Measurements from ENCODE around the gene CCDC112.

Gene CCDC112

DNA sequence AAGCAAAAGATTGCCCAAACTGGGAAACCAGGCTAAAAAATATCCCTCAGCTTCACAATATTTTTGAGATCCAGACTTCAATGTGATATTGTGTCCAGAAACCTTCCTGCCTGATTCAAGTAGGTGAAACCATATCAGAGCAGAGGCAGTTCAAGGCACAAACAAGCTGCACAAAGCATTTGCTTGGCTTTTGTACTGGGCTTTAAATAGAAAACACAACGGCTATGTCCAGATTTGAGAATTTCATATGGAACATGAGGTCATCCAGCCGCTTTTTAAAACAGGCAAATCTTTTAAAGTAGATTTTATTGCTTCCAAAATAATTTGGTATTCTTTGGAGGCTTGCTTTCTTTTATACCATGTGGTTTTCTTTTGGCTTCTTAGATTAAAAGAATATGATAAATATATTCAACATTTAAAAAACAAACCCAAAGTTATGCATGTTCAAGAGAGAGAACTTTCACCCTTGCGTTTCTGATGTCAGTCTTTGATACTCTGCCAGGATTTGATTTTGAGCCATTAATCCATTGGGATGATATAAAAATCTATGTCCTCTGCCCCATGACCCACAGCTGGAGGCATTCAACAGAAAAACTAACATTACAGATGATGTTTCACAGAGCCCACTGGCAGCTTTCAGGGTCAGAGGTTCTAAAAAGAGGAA lies 29.0 kb upstream of the CCDC112 start:
- H3K4me1 Mint-ChIP-seq (ENCODE audit: low read depth) = no peaks in the 10 kb centered on the region
- H3K27me3 Mint-ChIP-seq = peaks cover 20% of the 10 kb centered on the region
- H3K27ac Mint-ChIP-seq = no peak overlapping the region
- H3K36me3 Mint-ChIP-seq = no peaks in the 10 kb centered on the region
- no peaks in the 10 kb centered on the region for H3K9me3 Mint-ChIP-seq (ENCODE audit: low read depth)
- no peak overlapping the region for H3K4me3 Mint-ChIP-seq

DNA sequence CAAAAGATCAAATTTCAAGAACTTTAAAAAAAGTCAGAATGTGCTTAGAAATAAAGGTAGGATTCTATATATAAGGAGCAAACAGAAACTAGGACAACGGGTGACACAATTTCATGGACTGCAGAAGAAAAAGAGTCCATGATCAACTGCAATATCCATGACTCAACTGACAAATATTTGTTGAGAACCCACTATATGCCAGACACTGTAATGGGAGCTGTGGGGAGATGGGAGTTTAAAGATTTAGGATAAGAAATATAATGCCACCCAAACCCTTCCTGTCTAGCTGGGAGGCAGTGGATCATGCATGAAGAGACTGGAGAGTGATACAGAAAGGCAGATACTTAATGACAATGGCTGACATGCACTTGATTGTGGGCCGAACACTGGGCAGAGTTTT lies 27.6 kb upstream of the CCDC112 start:
- H3K27me3 Mint-ChIP-seq = peaks cover 25% of the 10 kb centered on the region
- no peak overlapping the region for H3K27ac Mint-ChIP-seq
- H3K9me3 Mint-ChIP-seq (ENCODE audit: low read depth) = no peaks in the 10 kb centered on the region
- H3K36me3 Mint-ChIP-seq = no peaks in the 10 kb centered on the region
- no peak overlapping the region for H3K4me3 Mint-ChIP-seq
- H3K4me1 Mint-ChIP-seq (ENCODE audit: low read depth) = no peaks in the 10 kb centered on the region

DNA sequence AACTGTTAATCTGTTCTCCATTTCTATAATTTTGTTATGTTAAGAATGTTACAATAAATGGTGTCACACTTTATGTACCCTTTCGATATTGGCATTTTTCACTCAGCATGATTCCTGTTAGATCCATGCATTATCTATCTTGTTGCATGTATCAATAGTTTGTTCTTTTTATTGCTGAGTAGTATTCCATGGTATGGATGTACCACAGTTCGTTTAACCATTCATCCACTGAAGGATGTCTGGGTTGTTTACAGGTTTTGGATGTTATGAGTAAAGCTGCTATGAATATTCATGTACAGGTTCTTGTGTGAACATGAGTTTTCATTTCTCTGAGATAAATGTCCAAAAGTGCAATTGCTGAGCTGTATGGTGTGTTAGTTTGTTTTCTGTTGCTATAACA lies 26.3 kb upstream of the CCDC112 start:
- Mint-ChIP-seq H3K4me1 (ENCODE audit: low read depth) (no peaks in the 10 kb centered on the region), H3K36me3 (no peaks in the 10 kb centered on the region), H3K9me3 (ENCODE audit: low read depth) (no peaks in the 10 kb centered on the region), H3K27me3 (peaks cover 27% of the 10 kb centered on the region), H3K27ac (no peak overlapping the region), H3K4me3 (no peak overlapping the region)

GRCh38 chr5:115321309-115321708 lies 24.9 kb upstream of the CCDC112 start:
- peaks cover 27% of the 10 kb centered on the region for H3K27me3 Mint-ChIP-seq
- H3K4me1 Mint-ChIP-seq (ENCODE audit: low read depth) = no peaks in the 10 kb centered on the region
- no peaks in the 10 kb centered on the region for H3K36me3 Mint-ChIP-seq
- H3K4me3 Mint-ChIP-seq = no peak overlapping the region
- no peaks in the 10 kb centered on the region for H3K9me3 Mint-ChIP-seq (ENCODE audit: low read depth)
- no peak overlapping the region for H3K27ac Mint-ChIP-seq

DNA sequence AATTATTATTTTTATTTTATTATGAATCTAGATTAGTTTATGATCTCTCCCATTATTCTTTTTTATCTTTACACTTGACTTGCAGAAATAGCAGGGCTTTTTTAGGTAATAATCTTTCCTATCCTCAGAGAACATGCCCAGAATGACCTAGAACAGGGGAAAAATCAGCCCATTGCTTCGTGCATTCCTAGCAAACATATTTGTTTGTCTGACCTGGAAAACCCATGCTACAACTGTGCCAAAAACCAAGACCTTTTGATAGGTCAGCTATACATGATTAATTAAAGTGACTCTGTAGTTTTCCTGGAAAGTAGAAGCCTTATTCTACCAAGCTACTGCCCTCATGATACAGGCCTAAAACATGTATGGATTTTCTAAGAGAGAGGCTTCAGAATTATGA lies 24.1 kb upstream of the CCDC112 start:
- Mint-ChIP-seq H3K27ac (no peak overlapping the region), H3K36me3 (no peaks in the 10 kb centered on the region), H3K27me3 (peaks cover 25% of the 10 kb centered on the region), H3K9me3 (ENCODE audit: low read depth) (no peaks in the 10 kb centered on the region), H3K4me3 (no peak overlapping the region), H3K4me1 (ENCODE audit: low read depth) (no peaks in the 10 kb centered on the region)

DNA sequence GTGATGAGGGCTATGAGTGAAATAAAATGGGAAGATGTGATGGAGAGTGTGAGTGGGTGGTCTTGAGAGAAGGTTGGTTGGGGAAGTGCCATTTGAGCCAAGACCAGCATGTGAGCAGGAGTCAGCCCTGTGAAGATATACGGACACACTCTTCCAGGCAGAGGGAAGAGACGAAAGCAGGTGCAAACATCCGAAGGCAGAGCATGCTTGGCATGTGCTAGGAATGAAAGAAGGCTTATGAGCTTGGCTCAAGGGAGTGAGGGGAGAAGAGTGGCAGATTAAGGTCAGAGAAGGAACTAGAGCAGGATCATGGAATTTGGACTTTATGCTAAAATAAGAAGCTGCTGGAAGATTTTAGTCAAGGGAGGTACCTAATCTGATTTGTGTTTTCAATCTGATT lies 23.6 kb upstream of the CCDC112 start:
- H3K27me3 Mint-ChIP-seq = peaks cover 25% of the 10 kb centered on the region
- H3K4me1 Mint-ChIP-seq (ENCODE audit: low read depth) = no peaks in the 10 kb centered on the region
- H3K36me3 Mint-ChIP-seq = no peaks in the 10 kb centered on the region
- no peak overlapping the region for H3K27ac Mint-ChIP-seq
- H3K9me3 Mint-ChIP-seq (ENCODE audit: low read depth) = no peaks in the 10 kb centered on the region
- H3K4me3 Mint-ChIP-seq = no peak overlapping the region

GRCh38 chr5:115319007-115319406 lies 22.6 kb upstream of the CCDC112 start:
- Mint-ChIP-seq H3K9me3 (ENCODE audit: low read depth) (no peaks in the 10 kb centered on the region), H3K27ac (no peak overlapping the region), H3K27me3 (peaks cover 20% of the 10 kb centered on the region), H3K4me3 (no peak overlapping the region), H3K4me1 (ENCODE audit: low read depth) (no peaks in the 10 kb centered on the region), H3K36me3 (no peaks in the 10 kb centered on the region)

DNA sequence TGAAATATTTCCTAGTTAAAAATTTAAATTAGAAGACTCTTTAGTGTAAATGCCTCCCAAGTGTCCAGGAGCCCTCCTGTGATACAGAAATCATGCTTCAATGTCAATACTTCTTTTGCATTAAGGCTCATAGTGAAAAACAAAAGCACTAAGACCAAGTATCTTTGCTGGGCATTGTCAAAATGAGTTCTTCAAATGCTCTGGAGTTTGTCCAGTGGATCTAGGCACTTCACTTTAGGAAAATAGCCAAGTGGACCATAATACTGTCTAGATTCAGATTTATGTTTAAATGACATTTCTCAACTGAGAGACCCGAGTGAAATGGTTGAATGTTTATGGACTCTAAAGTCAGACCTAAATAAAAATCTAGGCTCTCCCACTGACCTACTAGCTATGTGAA lies 21.3 kb upstream of the CCDC112 start:
- no peaks in the 10 kb centered on the region for H3K36me3 Mint-ChIP-seq
- peaks cover 17% of the 10 kb centered on the region for H3K27me3 Mint-ChIP-seq
- H3K4me3 Mint-ChIP-seq = no peak overlapping the region
- H3K27ac Mint-ChIP-seq = no peak overlapping the region
- H3K4me1 Mint-ChIP-seq (ENCODE audit: low read depth) = no peaks in the 10 kb centered on the region
- H3K9me3 Mint-ChIP-seq (ENCODE audit: low read depth) = no peaks in the 10 kb centered on the region

- Mint-ChIP-seq H3K27ac (no peak overlapping the region), H3K4me1 (ENCODE audit: low read depth) (no peaks in the 10 kb centered on the region), H3K9me3 (ENCODE audit: low read depth) (no peaks in the 10 kb centered on the region), H3K27me3 (peaks cover 13% of the 10 kb centered on the region), H3K36me3 (no peaks in the 10 kb centered on the region), H3K4me3 (no peak overlapping the region)
Measured at GRCh38 chr5:115317320-115317719, 20.9 kb upstream of the CCDC112 start.

- Mint-ChIP-seq H3K27me3 (peaks cover 15% of the 10 kb centered on the region), H3K4me1 (ENCODE audit: low read depth) (no peaks in the 10 kb centered on the region), H3K4me3 (no peak overlapping the region), H3K36me3 (no peaks in the 10 kb centered on the region), H3K9me3 (ENCODE audit: low read depth) (no peaks in the 10 kb centered on the region), H3K27ac (no peak overlapping the region)
Measured at GRCh38 chr5:115313632-115314031, 17.2 kb upstream of the CCDC112 start.

DNA sequence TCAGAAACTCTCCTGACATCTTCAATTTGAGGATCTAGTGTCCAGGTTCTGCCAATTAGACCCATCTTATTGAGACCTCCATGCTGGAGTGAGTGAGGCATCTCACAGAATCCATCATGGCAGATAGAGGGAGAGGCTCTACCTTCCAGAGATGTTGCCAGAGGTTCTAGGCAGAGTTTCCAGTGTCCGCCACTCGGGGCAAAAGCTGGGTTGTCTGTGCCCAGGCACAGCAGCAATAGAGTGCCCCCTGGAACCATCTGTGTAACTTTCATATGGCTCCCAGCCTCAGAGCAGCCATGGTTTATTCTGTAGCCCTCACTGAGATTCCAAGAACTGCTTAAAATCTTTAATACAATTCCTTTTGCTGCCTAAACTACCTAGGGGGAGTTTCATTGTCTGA lies 16.6 kb upstream of the CCDC112 start:
- Mint-ChIP-seq H3K27ac (no peak overlapping the region), H3K36me3 (no peaks in the 10 kb centered on the region), H3K9me3 (ENCODE audit: low read depth) (no peaks in the 10 kb centered on the region), H3K4me3 (no peak overlapping the region), H3K27me3 (peaks cover 13% of the 10 kb centered on the region), H3K4me1 (ENCODE audit: low read depth) (no peaks in the 10 kb centered on the region)

- no peaks in the 10 kb centered on the region for H3K4me1 Mint-ChIP-seq (ENCODE audit: low read depth)
- peaks cover 13% of the 10 kb centered on the region for H3K27me3 Mint-ChIP-seq
- H3K27ac Mint-ChIP-seq = no peak overlapping the region
- no peaks in the 10 kb centered on the region for H3K36me3 Mint-ChIP-seq
- H3K4me3 Mint-ChIP-seq = no peak overlapping the region
- H3K9me3 Mint-ChIP-seq (ENCODE audit: low read depth) = no peaks in the 10 kb centered on the region
Measured at GRCh38 chr5:115309751-115310370, 13.4 kb upstream of the CCDC112 start.

DNA sequence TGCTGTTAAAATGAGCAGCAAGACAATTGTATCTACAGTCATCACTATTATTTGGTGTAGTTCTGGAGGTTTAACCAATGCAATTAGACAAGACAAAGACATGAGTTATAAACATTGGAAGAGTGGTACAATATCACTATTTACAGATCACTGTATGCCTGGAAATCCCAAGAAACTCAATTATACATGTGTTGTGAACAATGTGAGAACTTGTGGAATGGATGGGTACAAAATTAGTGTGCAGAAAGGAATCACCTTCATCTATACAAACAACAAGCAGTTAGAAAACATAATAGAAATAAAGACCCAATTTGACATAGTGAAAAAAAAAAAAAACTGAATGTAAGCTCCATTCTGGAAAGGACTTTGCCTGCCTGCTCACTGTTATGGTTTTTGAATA lies 12.4 kb upstream of the CCDC112 start:
- no peak overlapping the region for H3K27ac Mint-ChIP-seq
- H3K27me3 Mint-ChIP-seq = peaks cover 16% of the 10 kb centered on the region
- no peaks in the 10 kb centered on the region for H3K36me3 Mint-ChIP-seq
- no peaks in the 10 kb centered on the region for H3K4me1 Mint-ChIP-seq (ENCODE audit: low read depth)
- H3K9me3 Mint-ChIP-seq (ENCODE audit: low read depth) = no peaks in the 10 kb centered on the region
- H3K4me3 Mint-ChIP-seq = no peak overlapping the region

GRCh38 chr5:115306011-115306536 lies 9.6 kb upstream of the CCDC112 start:
- Mint-ChIP-seq H3K27me3 (peaks cover 21% of the 10 kb centered on the region), H3K27ac (no peak overlapping the region), H3K9me3 (ENCODE audit: low read depth) (no peaks in the 10 kb centered on the region), H3K36me3 (no peaks in the 10 kb centered on the region), H3K4me1 (ENCODE audit: low read depth) (no peaks in the 10 kb centered on the region), H3K4me3 (no peak overlapping the region)

DNA sequence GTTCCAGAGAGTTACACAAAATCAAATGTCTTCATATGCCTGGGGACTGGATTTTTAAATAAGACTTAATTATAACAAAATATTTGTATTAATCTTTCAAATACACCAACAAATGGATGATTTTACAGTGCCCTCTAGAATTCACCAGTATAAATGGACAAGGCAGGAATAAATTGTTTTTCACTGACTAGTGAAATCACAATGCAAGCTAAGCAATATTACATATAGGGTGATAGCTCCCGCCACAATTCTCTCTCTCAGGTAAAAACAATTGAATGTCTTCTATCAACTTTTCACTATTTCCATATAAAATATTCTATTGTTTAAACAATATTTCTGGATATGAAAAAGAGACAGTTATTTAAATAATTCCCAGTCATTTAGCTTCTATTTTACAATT lies 8.0 kb upstream of the CCDC112 start:
- Mint-ChIP-seq H3K27me3 (peaks cover 15% of the 10 kb centered on the region), H3K36me3 (no peaks in the 10 kb centered on the region), H3K27ac (no peak overlapping the region), H3K4me1 (ENCODE audit: low read depth) (no peaks in the 10 kb centered on the region), H3K9me3 (ENCODE audit: low read depth) (no peaks in the 10 kb centered on the region), H3K4me3 (no peak overlapping the region)

- H3K36me3 Mint-ChIP-seq = no peaks in the 10 kb centered on the region
- H3K4me3 Mint-ChIP-seq = no peak overlapping the region
- H3K4me1 Mint-ChIP-seq (ENCODE audit: low read depth) = peaks cover 11% of the 10 kb centered on the region
- H3K9me3 Mint-ChIP-seq (ENCODE audit: low read depth) = no peaks in the 10 kb centered on the region
- peaks cover 6% of the 10 kb centered on the region for H3K27me3 Mint-ChIP-seq
- no peak overlapping the region for H3K27ac Mint-ChIP-seq
Measured at GRCh38 chr5:115298811-115299210, 2.4 kb upstream of the CCDC112 start.

Measured in activated naive CD8-positive, alpha-beta T cell (primary cell).